Kidney (tissue), 14 donors: ENCODE results near the gene GBP5. TPM values are rescaled to one million over a fixed set of nuclear protein-coding genes. Genes with fewer than 3 reads are reported as not detected.
A peak's percentile ranks its signal among the peaks of the same experiment; 100 is the strongest.
"Not testable (repeated sequence)": the region's sequence is repeated elsewhere in the genome, so short reads cannot be mapped to it uniquely, and the experiment has no call there.

ENCODE experiments used
- DNase-seq, 5 donors: peaks; one replicate each; pipeline ENCODE4 v3.0.0-alpha.2; 2013 to 2020
- FAIRE-seq: peaks from 2 replicates; lab custom pipeline; 2012; peaks lifted over from hg19 to GRCh38; lab: Jason Lieb, UNC
- H3K27ac ChIP-seq, 2 donors: one replicate each; pipeline ENCODE4 v1.7.0; 2013; ENCODE audit warnings: low read depth in 2 of 2, low read length in 2 of 2, inconsistent platforms in 1 of 2
- H3K27me3 ChIP-seq: one replicate; pipeline ENCODE4 v1.7.1; 2013; ENCODE audit warnings: low read length, inconsistent platforms; ENCODE audit not compliant: control insufficient read depth, insufficient read depth
- H3K36me3 ChIP-seq, 3 donors: one replicate each; pipeline versions ENCODE4 v1.7.0 to v1.7.1; 2013; ENCODE audit warnings: low read length in 3 of 3, control low read depth in 1 of 3, inconsistent platforms in 1 of 3; ENCODE audit not compliant: insufficient read depth in 3 of 3, control insufficient read depth in 2 of 3
- H3K4me1 ChIP-seq, 3 donors: one replicate each; pipeline versions ENCODE4 v1.7.0 to v1.7.1; 2013; ENCODE audit warnings: low read length in 3 of 3, inconsistent platforms in 1 of 3, low read depth in 1 of 3; ENCODE audit not compliant: control insufficient read depth in 2 of 3, insufficient read depth in 2 of 3
- H3K4me3 ChIP-seq, 3 donors: one replicate each; pipeline versions ENCODE4 v1.7.0 to v1.8.1; 2013; ENCODE audit warnings: low read length in 3 of 3, control low read depth in 1 of 3, inconsistent platforms in 1 of 3
- H3K9ac ChIP-seq, 3 donors: one replicate each; pipeline versions ENCODE4 v1.7.0 to v1.7.1; 2013; ENCODE audit warnings: low read length in 3 of 3, control low read depth in 1 of 3, inconsistent platforms in 1 of 3
- H3K9me3 ChIP-seq, 3 donors: one replicate each; pipeline versions ENCODE4 v1.7.0 to v1.7.1; 2013; ENCODE audit warnings: low read length in 3 of 3, control low read depth in 1 of 3, inconsistent platforms in 1 of 3; ENCODE audit not compliant: control insufficient read depth in 2 of 3, insufficient read depth in 1 of 3
- CTCF ChIP-seq: IDR thresholded peaks from 3 replicates; pipeline ENCODE4 v1.5.1; 2012; ENCODE audit warnings: mild to moderate bottlenecking, moderate library complexity, borderline replicate concordance; ENCODE audit not compliant: insufficient read depth; ENCODE audit errors: extremely low read depth
- intact Hi-C: fragments of 100-400 bp; cut with DNase I; formaldehyde crosslinking; loops from one replicate; pipeline ENCODE4 v1.11.1; 2022
- polyA plus RNA-seq: library from polyadenylated mRNA; stranded (reverse); fragments of 350-450 nt; fragmentation: Illumina TruSeq; extraction: RNeasy Lipid Tissue Mini Kit (QIAGEN cat#74804); gene quantifications from one replicate; pipeline ENCODE4 v1.2.3, GENCODE V29; 2014; ENCODE audit warnings: low read depth, low replicate concordance; ENCODE audit not compliant: insufficient read depth
- total RNA-seq: library from RNA; stranded (reverse); fragmentation: NEBNext Ultra II Directional; extraction: Animal tissue kit (Norgen Biotek cat#: 25700); gene quantifications from one replicate; pipeline ENCODE4 v1.2.1, GENCODE V29; 2021
- donor health status: control.
- donor health status: control.
- donor health status: control.
- donor health status: control.
- donor health status: control.
- donor health status: DM: yes; HTN: yes; CAD: no.
- donor health status: Normal renal cell carcinoma (clear cell type).

The GBP5 gene
- total and polyA plus RNA-seq, 2 donors from 2014 or later, result 0.52 to 7.3 TPM

GRCh38 chr1:89287181-89288050 is 14.8 kb upstream of the GBP5 start:
- peaks cover 0 to 2% (median 0%) of the 10 kb centered on the region in 3 donors for H3K4me1 ChIP-seq
- H3K36me3 ChIP-seq, result no peaks in the 10 kb centered on the region
- DNase-seq, result no peak
- no peak overlapping the region for H3K9ac ChIP-seq
- no peaks in the 10 kb centered on the region for H3K27me3 ChIP-seq
- H3K9me3 ChIP-seq, result no peaks in the 10 kb centered on the region
- H3K27ac ChIP-seq, result no peak overlapping the region
- intact Hi-C loops, result no loop called here
- no peak for FAIRE-seq
- peak overlapping the region in 2 of 3 donors; percentile 22 to 23 for H3K4me3 ChIP-seq
- no peak for TF ChIP-seq CTCF

GRCh38 chr1:89286549-89287180 is 14.0 kb upstream of the GBP5 start:
- intact Hi-C loops, result no loop called here
- no peaks in the 10 kb centered on the region for H3K9me3 ChIP-seq
- H3K4me3 ChIP-seq, result peak overlapping the region in 2 of 3 donors; percentile 22 to 23
- no peak overlapping the region for H3K27ac ChIP-seq
- FAIRE-seq (no peak), DNase-seq (no peak)
- no peaks in the 10 kb centered on the region for H3K36me3 ChIP-seq
- H3K27me3 ChIP-seq, result no peaks in the 10 kb centered on the region
- H3K9ac ChIP-seq, result no peak overlapping the region
- peaks cover 0 to 2% (median 0%) of the 10 kb centered on the region in 3 donors for H3K4me1 ChIP-seq
- no peak for TF ChIP-seq CTCF

- no peak for DNase-seq
- intact Hi-C loops, result no loop called here
- FAIRE-seq, result no peak
- peaks cover 0 to 2% (median 0%) of the 10 kb centered on the region in 3 donors for H3K4me1 ChIP-seq
- H3K27me3 ChIP-seq, result no peaks in the 10 kb centered on the region
- no peak overlapping the region for H3K27ac ChIP-seq
- H3K9ac ChIP-seq, result no peak overlapping the region
- TF ChIP-seq CTCF, result no peak
- no peaks in the 10 kb centered on the region for H3K9me3 ChIP-seq
- no peak overlapping the region for H3K4me3 ChIP-seq
- H3K36me3 ChIP-seq, result no peaks in the 10 kb centered on the region
These were observed 13.2 kb upstream of the GBP5 start for GRCh38 chr1:89285745-89286380.

GRCh38 chr1:89284078-89284763 is 11.6 kb upstream of the GBP5 start:
- H3K9me3 ChIP-seq, H3K36me3 ChIP-seq, H3K9ac ChIP-seq, DNase-seq, intact Hi-C loops, H3K27ac ChIP-seq, H3K4me1 ChIP-seq, H3K27me3 ChIP-seq, FAIRE-seq, H3K4me3 ChIP-seq: not testable (repeated sequence)
